ENCODE measurements around the gene ABCD2.

DNA sequence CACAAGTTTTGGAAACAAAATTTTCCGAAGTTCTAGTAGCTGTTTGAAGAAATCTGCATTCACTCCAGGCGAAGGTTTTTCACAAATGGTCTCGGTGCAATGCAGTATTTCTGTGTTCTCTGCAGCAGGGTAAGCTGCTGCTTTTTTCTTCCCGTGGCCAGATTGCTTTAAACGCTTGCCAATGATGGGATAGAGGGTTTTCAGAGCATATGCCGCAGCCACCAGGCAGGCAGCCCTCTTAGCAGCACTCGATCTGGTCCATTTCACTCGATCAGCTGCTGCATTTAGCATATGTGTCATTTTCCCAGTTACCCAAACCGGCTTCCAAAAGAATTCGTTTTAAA lies 315 bp downstream of the ABCD2 start:
- TF ChIP-seq POLR2A (IDR thresholded peaks at IDR 0.05) = no peak
- TF ChIP-seq, protein P1, sequence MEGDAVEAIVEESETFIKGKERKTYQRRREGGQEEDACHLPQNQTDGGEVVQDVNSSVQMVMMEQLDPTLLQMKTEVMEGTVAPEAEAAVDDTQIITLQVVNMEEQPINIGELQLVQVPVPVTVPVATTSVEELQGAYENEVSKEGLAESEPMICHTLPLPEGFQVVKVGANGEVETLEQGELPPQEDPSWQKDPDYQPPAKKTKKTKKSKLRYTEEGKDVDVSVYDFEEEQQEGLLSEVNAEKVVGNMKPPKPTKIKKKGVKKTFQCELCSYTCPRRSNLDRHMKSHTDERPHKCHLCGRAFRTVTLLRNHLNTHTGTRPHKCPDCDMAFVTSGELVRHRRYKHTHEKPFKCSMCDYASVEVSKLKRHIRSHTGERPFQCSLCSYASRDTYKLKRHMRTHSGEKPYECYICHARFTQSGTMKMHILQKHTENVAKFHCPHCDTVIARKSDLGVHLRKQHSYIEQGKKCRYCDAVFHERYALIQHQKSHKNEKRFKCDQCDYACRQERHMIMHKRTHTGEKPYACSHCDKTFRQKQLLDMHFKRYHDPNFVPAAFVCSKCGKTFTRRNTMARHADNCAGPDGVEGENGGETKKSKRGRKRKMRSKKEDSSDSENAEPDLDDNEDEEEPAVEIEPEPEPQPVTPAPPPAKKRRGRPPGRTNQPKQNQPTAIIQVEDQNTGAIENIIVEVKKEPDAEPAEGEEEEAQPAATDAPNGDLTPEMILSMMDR (IDR thresholded peaks at IDR 0.05 in 4 of 5, conservative IDR thresholded peaks at IDR 0.05 in 1 of 5) = no peak
